ENCODE measurements around the gene ZNF556. TPM values are rescaled to one million over a fixed set of nuclear protein-coding genes. Genes with fewer than 3 reads are reported as not detected.
"Not testable (repeated sequence)": the region's sequence is repeated elsewhere in the genome, so short reads cannot be mapped to it uniquely, and the experiment has no call there.

ZNF556 gene
- total and polyA plus RNA-seq, 2 donors: 0.08 to 1.3 TPM

GRCh38 chr19:2866495-2867024 is 575 bp upstream of the ZNF556 start:
- Histone ChIP-seq H3K4me1 (ENCODE audit: insufficient read depth) (no peaks in the 10 kb centered on the region), H3K4me3 (ENCODE audit: low read depth, low read length) (no peak overlapping the region), H3K36me3 (ENCODE audit: insufficient read depth) (no peaks in the 10 kb centered on the region), H3K27ac (ENCODE audit: low read depth) (no peak overlapping the region)
- 75% methylated on average over 8 of the region's 8 CpGs for WGBS
- DNase-seq (ENCODE audit: extremely low spot score): no peak

GRCh38 chr19:2869618-2870017 is 2.5 kb downstream of the ZNF556 start:
- WGBS: 86% methylated on average over 10 of the region's 10 CpGs
- no peak for DNase-seq (ENCODE audit: extremely low spot score)

DNA sequence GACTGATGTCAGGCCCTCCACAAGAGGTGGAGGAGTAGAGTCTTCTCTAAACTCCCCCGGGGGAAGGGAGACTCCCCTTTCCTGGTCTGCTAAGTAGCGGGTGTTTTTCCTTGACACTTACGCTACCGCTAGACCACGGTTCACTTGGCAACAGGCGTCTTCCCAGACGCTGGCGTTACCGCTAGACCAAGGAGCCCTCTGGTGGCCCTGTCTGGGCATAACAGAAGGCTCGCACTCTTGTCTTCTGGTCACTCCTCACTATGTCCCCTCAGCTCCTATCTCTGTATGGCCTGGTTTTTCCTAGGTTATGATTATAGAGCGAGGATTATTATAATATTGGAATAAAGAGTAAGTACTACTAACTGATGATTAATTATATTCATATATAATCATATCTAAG is 5.0 kb downstream of the ZNF556 start:
- H3K36me3 ChIP-seq (ENCODE audit: insufficient read depth); DNase-seq (ENCODE audit: extremely low spot score); H3K27ac ChIP-seq (ENCODE audit: low read depth); H3K4me3 ChIP-seq (ENCODE audit: low read depth, low read length); H3K4me1 ChIP-seq (ENCODE audit: insufficient read depth): not testable (repeated sequence)
- whole genome bisulfite sequencing: 23% methylated on average over 4 of the region's 11 CpGs

More at GRCh38 chr19:2869618-2870017, 2.5 kb downstream of the ZNF556 start:
- H3K4me1 ChIP-seq (ENCODE audit: insufficient read depth): no peaks in the 10 kb centered on the region
- H3K4me3 ChIP-seq (ENCODE audit: low read depth, low read length): no peak overlapping the region
- no peaks in the 10 kb centered on the region for H3K36me3 ChIP-seq (ENCODE audit: insufficient read depth)
- no peak overlapping the region for H3K27ac ChIP-seq (ENCODE audit: low read depth)

DNA sequence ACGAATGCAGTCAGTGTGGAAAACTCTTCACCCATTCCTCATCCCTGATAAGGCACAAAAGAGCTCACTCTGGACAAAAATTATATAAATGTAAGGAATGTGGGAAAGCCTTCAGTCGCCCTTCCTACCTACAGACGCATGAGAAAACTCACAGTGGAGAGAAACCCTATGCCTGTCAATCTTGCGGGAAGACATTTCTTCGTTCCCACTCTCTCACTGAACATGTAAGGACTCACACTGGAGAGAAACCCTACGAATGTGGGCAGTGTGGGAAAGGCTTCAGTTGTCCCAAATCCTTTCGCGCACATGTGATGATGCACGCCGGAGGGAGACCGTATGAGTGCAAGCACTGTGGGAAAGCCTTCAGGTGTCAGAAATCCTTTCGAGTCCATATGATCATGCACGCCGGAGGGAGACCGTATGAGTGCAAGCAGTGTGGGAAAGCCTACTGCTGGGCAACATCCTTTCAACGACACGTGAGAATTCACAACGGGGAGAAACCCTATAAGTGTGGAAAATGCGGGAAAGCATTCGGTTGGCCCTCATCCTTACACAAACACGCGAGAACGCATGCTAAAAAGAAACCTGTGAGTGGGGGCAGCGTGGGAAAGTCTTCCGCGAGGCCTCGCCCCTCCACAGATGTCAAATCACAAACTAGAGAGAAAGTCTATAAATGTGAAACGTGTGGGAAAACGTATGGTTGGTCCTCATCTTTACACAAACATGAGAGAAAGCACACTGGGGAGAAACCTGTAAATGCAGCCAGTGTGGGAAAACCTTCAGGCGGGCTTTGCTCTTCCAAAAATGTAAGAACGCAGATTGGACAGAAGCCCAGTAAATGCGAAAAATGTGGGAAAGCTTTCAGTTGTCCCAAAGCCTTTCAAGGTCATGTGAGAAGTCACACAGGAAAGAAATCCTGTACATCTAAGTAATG is 10.5 kb downstream of the ZNF556 start:
- H3K4me1 ChIP-seq (ENCODE audit: insufficient read depth): no peaks in the 10 kb centered on the region
- H3K4me3 ChIP-seq (ENCODE audit: low read depth, low read length): no peak overlapping the region
- no peak for DNase-seq (ENCODE audit: extremely low spot score)
- no peaks in the 10 kb centered on the region for H3K36me3 ChIP-seq (ENCODE audit: insufficient read depth)
- 89% methylated on average over 32 of the region's 32 CpGs for WGBS
- no peak overlapping the region for H3K27ac ChIP-seq (ENCODE audit: low read depth)

DNA sequence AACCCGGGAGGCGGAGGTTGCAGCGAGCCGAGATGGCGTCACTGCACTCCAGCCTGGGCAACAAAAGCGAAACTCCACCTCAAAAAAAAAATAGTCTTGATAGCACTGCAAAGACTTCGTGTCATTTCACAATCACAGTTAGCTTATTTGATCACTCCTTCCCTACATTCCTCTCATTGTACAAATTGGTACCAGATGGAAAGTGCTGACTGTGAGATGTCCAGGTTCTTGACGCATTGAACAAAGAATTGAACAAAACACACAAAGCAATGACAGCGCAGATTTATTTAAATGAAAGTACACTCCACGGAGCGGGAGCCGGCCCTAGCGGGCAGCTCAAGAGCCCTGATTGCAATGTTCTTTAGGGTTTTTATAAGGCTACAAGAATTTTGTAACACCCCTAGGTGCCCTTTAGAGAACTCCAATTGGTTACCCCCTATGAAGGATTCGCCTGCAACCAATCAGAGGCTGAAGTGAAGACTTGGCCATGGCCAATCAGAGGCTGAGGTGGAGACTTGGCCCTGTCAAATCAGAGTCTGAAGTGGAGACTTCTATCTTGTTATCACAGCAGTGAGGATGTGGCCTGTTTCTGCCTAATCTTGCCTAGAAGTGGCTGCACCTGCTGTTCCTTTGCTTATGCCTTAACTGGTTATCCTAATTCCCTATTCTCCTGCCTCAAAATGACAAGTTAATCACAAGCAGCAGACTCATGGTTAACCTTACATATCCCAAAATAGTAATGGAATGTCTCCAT is 16.7 kb downstream of the ZNF556 start:
- DNase-seq (ENCODE audit: extremely low spot score): no peak
- 76% methylated on average over 14 of the region's 14 CpGs for WGBS
- no peak overlapping the region for H3K27ac ChIP-seq (ENCODE audit: low read depth)
- H3K4me3 ChIP-seq (ENCODE audit: low read depth, low read length): no peak overlapping the region
- H3K36me3 ChIP-seq (ENCODE audit: insufficient read depth): no peaks in the 10 kb centered on the region
- H3K4me1 ChIP-seq (ENCODE audit: insufficient read depth): no peaks in the 10 kb centered on the region

DNA sequence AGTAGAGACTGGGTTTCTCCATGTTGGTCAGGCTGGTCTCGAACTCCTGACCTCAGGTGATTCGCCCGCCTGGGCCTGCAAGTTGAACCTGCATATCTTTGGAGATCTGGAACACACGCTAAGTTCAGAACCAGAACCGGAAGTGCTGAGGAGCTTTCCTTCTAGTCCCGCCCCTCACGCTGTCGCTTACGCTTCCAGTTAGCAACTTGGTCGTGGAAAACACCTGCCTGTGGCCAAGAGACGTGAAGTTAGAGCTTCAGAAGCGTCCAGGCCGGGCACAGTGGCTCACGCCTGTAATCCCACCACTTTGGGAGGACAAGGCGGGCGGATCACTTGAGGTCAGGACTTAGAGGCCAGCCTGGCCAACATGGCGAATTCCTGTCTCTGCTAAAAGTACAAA is 18.6 kb downstream of the ZNF556 start:
- H3K4me3 ChIP-seq (ENCODE audit: low read depth, low read length): no peak overlapping the region
- H3K36me3 ChIP-seq (ENCODE audit: insufficient read depth): no peaks in the 10 kb centered on the region
- no peak for DNase-seq (ENCODE audit: extremely low spot score)
- H3K4me1 ChIP-seq (ENCODE audit: insufficient read depth): no peaks in the 10 kb centered on the region
- H3K27ac ChIP-seq (ENCODE audit: low read depth): no peak overlapping the region
- WGBS: 88% methylated on average over 17 of the region's 17 CpGs

DNA sequence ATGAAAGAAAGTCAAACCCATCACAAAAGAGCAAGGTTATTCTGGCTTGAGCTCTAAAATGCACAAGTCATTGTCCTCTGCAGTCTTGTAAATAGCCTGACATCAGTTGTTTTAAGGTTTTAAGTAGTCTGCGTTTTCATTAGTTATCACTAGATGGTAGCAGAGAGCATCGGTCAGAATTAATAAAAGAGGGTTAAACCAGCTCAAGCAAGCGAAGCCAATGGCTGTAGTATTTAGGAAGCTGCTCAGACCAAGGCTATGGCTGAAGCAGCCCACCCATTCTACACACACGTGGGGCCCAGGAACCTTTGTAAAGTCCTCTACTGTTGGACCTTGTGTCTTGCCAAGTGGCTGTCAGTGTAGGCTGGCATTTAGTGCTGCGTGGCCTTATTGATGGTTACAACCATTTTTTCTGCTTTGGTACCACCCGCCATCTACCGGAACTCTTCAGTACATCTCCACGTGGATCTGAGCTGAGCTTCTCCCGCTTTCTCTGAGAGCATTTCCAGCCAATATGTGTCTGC is 20.3 kb downstream of the ZNF556 start:
- WGBS: 24% methylated on average over 9 of the region's 9 CpGs
- no peak overlapping the region for H3K27ac ChIP-seq (ENCODE audit: low read depth)

DNA sequence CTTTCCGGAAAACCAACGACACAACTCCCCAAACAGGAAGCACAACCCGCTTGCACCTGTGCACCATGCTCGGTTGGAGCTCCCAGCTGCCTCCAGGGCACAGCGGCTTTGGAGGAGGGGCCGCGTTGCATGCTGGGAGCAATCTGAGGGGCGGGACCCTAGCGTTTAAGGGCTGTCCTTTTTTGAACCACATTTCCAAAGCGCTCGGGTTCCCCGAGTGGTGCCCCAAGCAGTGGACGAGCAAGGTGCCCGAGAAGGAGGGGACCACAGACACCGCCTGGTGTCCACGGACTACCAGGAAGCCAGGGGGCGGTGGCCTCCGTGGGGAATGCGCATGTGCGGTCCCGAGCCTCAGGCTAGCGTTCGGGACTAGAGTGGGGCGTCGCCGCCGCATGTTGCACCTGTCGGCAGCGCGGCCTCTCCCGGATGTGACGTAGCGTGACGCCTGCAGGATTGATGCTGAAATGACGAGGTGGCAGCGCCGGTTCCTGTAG is 21.6 kb downstream of the ZNF556 start:
- DNase-seq (ENCODE audit: extremely low spot score): no peak
- H3K27ac ChIP-seq (ENCODE audit: low read depth): no peak overlapping the region
- H3K36me3 ChIP-seq (ENCODE audit: insufficient read depth): no peaks in the 10 kb centered on the region
- H3K4me1 ChIP-seq (ENCODE audit: insufficient read depth): no peaks in the 10 kb centered on the region
- H3K4me3 ChIP-seq (ENCODE audit: low read depth, low read length): no peak overlapping the region
- WGBS: 67% methylated on average over 37 of the region's 37 CpGs

More for the DNA sequence above, 20.3 kb downstream of the ZNF556 start:
- Histone ChIP-seq H3K4me3 (ENCODE audit: low read depth, low read length) (no peak overlapping the region), H3K36me3 (ENCODE audit: insufficient read depth) (no peaks in the 10 kb centered on the region), H3K4me1 (ENCODE audit: insufficient read depth) (no peaks in the 10 kb centered on the region)
- DNase-seq (ENCODE audit: extremely low spot score): peak; percentile 51

GRCh38 chr19:2890531-2890930 is 23.4 kb downstream of the ZNF556 start:
- DNase-seq (ENCODE audit: extremely low spot score); H3K27ac ChIP-seq (ENCODE audit: low read depth); H3K4me3 ChIP-seq (ENCODE audit: low read depth, low read length); H3K4me1 ChIP-seq (ENCODE audit: insufficient read depth); H3K36me3 ChIP-seq (ENCODE audit: insufficient read depth): not testable (repeated sequence)
- 82% methylated on average over 8 of the region's 8 CpGs for WGBS

- no peaks in the 10 kb centered on the region for H3K36me3 ChIP-seq (ENCODE audit: insufficient read depth)
- no peak for DNase-seq (ENCODE audit: extremely low spot score)
- no peak overlapping the region for H3K27ac ChIP-seq (ENCODE audit: low read depth)
- 78% methylated on average over 8 of the region's 8 CpGs for WGBS
- H3K4me3 ChIP-seq (ENCODE audit: low read depth, low read length): no peak overlapping the region
- peaks cover 1% of the 10 kb centered on the region for H3K4me1 ChIP-seq (ENCODE audit: insufficient read depth)
Observed at GRCh38 chr19:2896694-2897093, 29.6 kb downstream of the ZNF556 start.

DNA sequence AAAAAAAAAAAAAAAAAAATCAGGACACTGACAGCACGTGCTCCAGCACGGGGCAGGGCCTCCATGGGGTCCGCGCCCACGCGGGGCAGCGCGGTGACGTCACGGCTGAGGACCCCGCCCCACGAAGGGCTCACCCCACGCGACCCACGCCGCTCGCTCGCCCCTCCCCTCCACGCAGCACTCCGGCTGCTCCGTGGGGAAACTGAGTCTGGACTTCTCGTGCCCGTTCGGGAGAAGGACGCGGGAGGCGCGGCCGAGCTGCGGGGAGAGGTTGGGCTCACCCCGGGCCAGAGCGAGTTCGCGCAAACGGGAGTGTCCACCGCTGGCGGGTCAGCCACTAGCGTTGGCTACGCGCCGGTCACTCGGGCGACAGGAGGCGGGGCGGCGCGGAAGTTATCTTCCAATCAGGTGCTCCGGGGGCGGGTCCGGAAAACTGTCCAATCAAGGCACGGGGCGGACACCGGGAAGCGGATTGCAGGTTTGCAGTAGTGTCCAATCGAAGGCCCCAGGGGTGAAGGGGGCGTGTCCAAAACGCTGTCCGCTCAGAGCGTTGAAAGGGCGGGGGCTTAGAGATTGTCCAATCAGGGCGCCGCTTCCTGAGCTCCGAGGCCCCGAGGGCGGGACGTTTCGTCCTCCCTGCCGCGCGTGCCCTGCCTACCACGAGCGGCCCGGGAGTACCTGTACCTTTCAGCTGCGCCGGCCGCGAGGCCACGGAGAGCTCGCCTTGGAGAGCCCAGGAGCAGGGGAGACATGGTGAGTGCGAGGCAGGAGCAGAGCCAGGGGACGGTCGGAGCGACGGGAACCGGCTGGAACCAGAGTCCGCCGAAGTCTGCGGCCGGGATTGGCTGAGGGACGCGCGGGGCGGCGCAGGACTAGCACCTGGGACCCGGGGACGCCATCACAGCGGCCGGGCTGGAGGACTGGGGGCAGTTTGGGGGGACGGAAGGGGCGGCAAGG is 33.4 kb downstream of the ZNF556 start, which contains the start of gene ZNF57:
ZNF57 (plus strand) TSS at position 633 of the 957 bp plus-strand sequence; CDS start at position 751, 118 bp downstream.
- Histone ChIP-seq H3K36me3 (ENCODE audit: insufficient read depth) (no peaks in the 10 kb centered on the region), H3K4me1 (ENCODE audit: insufficient read depth) (peaks cover 1% of the 10 kb centered on the region), H3K4me3 (ENCODE audit: low read depth, low read length) (peak within 1 kb of the TSS; percentile 50), H3K27ac (ENCODE audit: low read depth) (peak within 1 kb of the TSS; percentile 61)
- DNase-seq (ENCODE audit: extremely low spot score): peak; percentile 97
- under 1% methylated on average over 100 of the region's 100 CpGs for WGBS

- no peak overlapping the region for H3K27ac ChIP-seq (ENCODE audit: low read depth)
- 84% methylated on average over 13 of the region's 13 CpGs for WGBS
- H3K4me3 ChIP-seq (ENCODE audit: low read depth, low read length): no peak overlapping the region
- H3K36me3 ChIP-seq (ENCODE audit: insufficient read depth): no peaks in the 10 kb centered on the region
- DNase-seq (ENCODE audit: extremely low spot score): no peak
- peaks cover 3% of the 10 kb centered on the region for H3K4me1 ChIP-seq (ENCODE audit: insufficient read depth)
Observed at GRCh38 chr19:2902590-2903218, 35.6 kb downstream of the ZNF556 start.

All from urinary bladder (tissue), 4 donors.